H9 (cell line): ENCODE measurements around the gene PLEKHG3. TPM values are rescaled to one million over a fixed set of nuclear protein-coding genes. Genes with fewer than 3 reads are reported as not detected.

ENCODE experiments used
- DNase-seq: peaks from one replicate; pipeline ENCODE4 v3.0.0-alpha.2; 2017
- H2AFZ ChIP-seq: one replicate; pipeline ENCODE4 v1.6.1; 2013; ENCODE audit warnings: mild to moderate bottlenecking, low read length, control low read depth, moderate library complexity
- H2AK5ac ChIP-seq: 2 replicates; pipeline ENCODE4 v1.6.1; 2013; ENCODE audit warnings: low read length, control low read depth, mixed read lengths; ENCODE audit not compliant: insufficient read length
- H2BK120ac ChIP-seq: one replicate; pipeline ENCODE4 v1.6.1; 2013; ENCODE audit warnings: low read depth, mild to moderate bottlenecking, low read length, control low read depth, inconsistent platforms; ENCODE audit not compliant: poor library complexity, severe bottlenecking
- H2BK12ac ChIP-seq: 2 replicates; pipeline ENCODE4 v1.6.1; 2013; ENCODE audit warnings: low read length, control low read depth, mixed read lengths, low read depth; ENCODE audit not compliant: insufficient read length
- H2BK15ac ChIP-seq: 2 replicates; pipeline ENCODE4 v1.6.1; 2013; ENCODE audit warnings: low read depth, low read length, control low read depth
- H2BK20ac ChIP-seq: one replicate; pipeline ENCODE4 v1.6.1; 2013; ENCODE audit warnings: low read depth, mild to moderate bottlenecking, low read length, control low read depth, inconsistent platforms; ENCODE audit not compliant: poor library complexity, severe bottlenecking
- H2BK5ac ChIP-seq: 2 replicates; pipeline ENCODE4 v1.6.1; 2013; ENCODE audit warnings: low read length, control low read depth, mixed read lengths; ENCODE audit not compliant: insufficient read length
- H3K14ac ChIP-seq: 2 replicates; pipeline ENCODE4 v1.6.1; 2013; ENCODE audit warnings: low read length, control low read depth; ENCODE audit not compliant: insufficient read depth
- H3K18ac ChIP-seq: 2 replicates; pipeline ENCODE4 v1.6.1; 2013; ENCODE audit warnings: low read depth, mild to moderate bottlenecking, mixed read lengths, low read length, control low read depth; ENCODE audit not compliant: insufficient read length
- H3K23ac ChIP-seq: 2 replicates; pipeline ENCODE4 v1.6.1; 2013; ENCODE audit warnings: low read length, control low read depth, mixed read lengths, low read depth; ENCODE audit not compliant: insufficient read length
- H3K23me2 ChIP-seq: 2 replicates; pipeline ENCODE4 v1.6.1; 2013; ENCODE audit warnings: low read depth, mild to moderate bottlenecking, mixed read lengths, low read length, control low read depth; ENCODE audit not compliant: insufficient read length, poor library complexity, severe bottlenecking
- H3K27ac ChIP-seq: 2 replicates; pipeline ENCODE4 v1.5.1; 2013; ENCODE audit warnings: low read length, control low read depth, mixed read lengths, low read depth; ENCODE audit not compliant: insufficient read length
- H3K27me3 ChIP-seq: 2 replicates; pipeline ENCODE4 v1.6.1; 2013; ENCODE audit warnings: low read length, control low read depth, inconsistent platforms; ENCODE audit not compliant: insufficient read depth
- H3K4ac ChIP-seq: 2 replicates; pipeline ENCODE4 v1.6.1; 2013; ENCODE audit warnings: low read depth, mild to moderate bottlenecking, control low read depth, inconsistent platforms, low read length, moderate library complexity
- H3K4me1 ChIP-seq: 2 replicates; pipeline ENCODE4 v1.6.1; 2013; ENCODE audit warnings: low read length, control low read depth, inconsistent platforms; ENCODE audit not compliant: insufficient read depth
- H3K4me2 ChIP-seq: 2 replicates; pipeline ENCODE4 v1.6.1; 2013; ENCODE audit warnings: low read length, control low read depth, mixed read lengths; ENCODE audit not compliant: insufficient read length, insufficient read depth
- H3K56ac ChIP-seq: 2 replicates; pipeline ENCODE4 v1.6.1; 2013; ENCODE audit warnings: low read depth, mild to moderate bottlenecking, mixed read lengths, low read length, control low read depth; ENCODE audit not compliant: insufficient read length
- H3K79me1 ChIP-seq: 2 replicates; pipeline ENCODE4 v1.6.1; 2013; ENCODE audit warnings: low read depth, mild to moderate bottlenecking, moderate library complexity, low read length, control low read depth, inconsistent platforms; ENCODE audit not compliant: insufficient read depth, poor library complexity, severe bottlenecking
- H3K79me2 ChIP-seq: 2 replicates; pipeline ENCODE4 v1.6.1; 2013; ENCODE audit warnings: low read length, control low read depth, inconsistent platforms; ENCODE audit not compliant: insufficient read depth
- H3K9ac ChIP-seq: 2 replicates; pipeline ENCODE4 v1.6.1; 2013; ENCODE audit warnings: low read length, control low read depth, mixed read lengths; ENCODE audit not compliant: insufficient read length; ENCODE audit errors: extremely low read depth
- H3K9me3 ChIP-seq: one replicate; pipeline ENCODE4 v1.6.1; 2013; ENCODE audit warnings: low read depth, low read length, inconsistent platforms; ENCODE audit not compliant: control insufficient read depth
- H3T11ph ChIP-seq: one replicate; pipeline ENCODE4 v1.6.1; 2013; ENCODE audit warnings: mild to moderate bottlenecking, low read length, control low read depth, inconsistent platforms
- H4K20me1 ChIP-seq: one replicate; pipeline ENCODE4 v1.6.1; 2013; ENCODE audit not compliant: control insufficient read depth, insufficient read length, insufficient read depth
- H4K5ac ChIP-seq: 2 replicates; pipeline ENCODE4 v1.6.1; 2013; ENCODE audit warnings: low read depth, mild to moderate bottlenecking, mixed read lengths, low read length, control low read depth; ENCODE audit not compliant: insufficient read length
- H4K8ac ChIP-seq: replicated peaks from 2 replicates; pipeline ENCODE4 v1.6.1; 2013; ENCODE audit warnings: low read length, control low read depth, mixed read lengths, low read depth; ENCODE audit not compliant: insufficient read length
- H4K91ac ChIP-seq: 2 replicates; pipeline ENCODE4 v1.6.1; 2013; ENCODE audit warnings: low read depth, mild to moderate bottlenecking, moderate library complexity, mixed read lengths, low read length, control low read depth; ENCODE audit not compliant: insufficient read length
- H3K27ac Mint-ChIP-seq, 3 experiments: 2 replicates in 2 of 3; 3 replicates in 1 of 3; pipeline ENCODE4 v1.8.0; 2020 to 2021; ENCODE audit warnings: mixed read lengths in 3 of 3, mild to moderate bottlenecking in 1 of 3, moderate library complexity in 1 of 3
- H3K27me3 Mint-ChIP-seq: 2 replicates; pipeline ENCODE4 v1.8.0; 2021; ENCODE audit warnings: low read depth, mild to moderate bottlenecking, moderate library complexity, mixed read lengths
- H3K36me3 Mint-ChIP-seq, 3 experiments: 2 replicates in 2 of 3; 3 replicates in 1 of 3; pipeline ENCODE4 v1.8.0; 2020 to 2021; ENCODE audit warnings: low read depth in 3 of 3, mixed read lengths in 3 of 3; ENCODE audit not compliant: insufficient read depth in 1 of 3
- H3K4me1 Mint-ChIP-seq, 2 experiments: 2 replicates each; pipeline ENCODE4 v1.8.0; 2020; ENCODE audit warnings: mixed read lengths in 2 of 2
- H3K4me3 Mint-ChIP-seq, 2 experiments: 2 replicates in 1 of 2; 3 replicates in 1 of 2; pipeline ENCODE4 v1.8.0; 2020 to 2021; ENCODE audit warnings: mild to moderate bottlenecking in 2 of 2, mixed read lengths in 2 of 2, moderate library complexity in 1 of 2
- H3K9me3 Mint-ChIP-seq, 2 experiments: 2 replicates in 1 of 2; 3 replicates in 1 of 2; pipeline ENCODE4 v1.8.0; 2020; ENCODE audit warnings: mild to moderate bottlenecking in 2 of 2, mixed read lengths in 2 of 2, moderate library complexity in 1 of 2
- CTCF ChIP-seq: fragments of 200-600 bp; sonication (generic); conservative IDR thresholded peaks from 3 replicates; pipeline ENCODE4 v1.8.0; 2021; ENCODE audit warnings: antibody characterized with exemption, mild to moderate bottlenecking
- WGBS: extraction: QIAGEN DNeasy Blood & Tissue Kit; methylation state at CpG from one replicate; pipeline ENCODE4 v1.1.7; 2013; ENCODE audit warnings: missing lambda C conversion rate, low lambda C conversion rate, mixed read lengths; ENCODE audit not compliant: insufficient read length; ENCODE audit errors: extremely low coverage; 5-methylcytosine and 5-hydroxymethylcytosine counted together
- total RNA-seq: library from RNA; stranded (reverse); gene quantifications from 2 replicates; pipeline ENCODE4 v1.2.1, GENCODE V29; 2021

PLEKHG3 gene
- total RNA-seq, 1 experiment from 2014 or later, result 48.5 TPM

GRCh38 chr14:64683264-64683663 lies 21.0 kb upstream of the PLEKHG3 start:
- Histone ChIP-seq H3K79me1 (no peaks in the 10 kb centered on the region), H4K20me1 (no peaks in the 10 kb centered on the region)
- H3K36me3 Mint-ChIP-seq, result no peaks in the 10 kb centered on the region

More at GRCh38 chr14:64683264-64683663, 21.0 kb upstream of the PLEKHG3 start:
- no peak overlapping the region for H3K56ac ChIP-seq
- H2BK20ac ChIP-seq, result no peak overlapping the region
- no peak overlapping the region for H3K23ac ChIP-seq
- H2AFZ ChIP-seq, result no peak overlapping the region
- no peak overlapping the region for H3K18ac ChIP-seq
- H2AK5ac ChIP-seq, result no peak overlapping the region
- H4K91ac ChIP-seq, result no peak overlapping the region
- H3K4me2 ChIP-seq, result no peak overlapping the region
- H3K27me3 Mint-ChIP-seq, result peaks cover 21% of the 10 kb centered on the region
- no peak overlapping the region for H3K27ac ChIP-seq
- TF ChIP-seq CTCF, result no peak
- H2BK15ac ChIP-seq, result no peak overlapping the region
- H3T11ph ChIP-seq, result no peak overlapping the region
- peaks cover 24 to 39% of the 10 kb centered on the region in 2 experiments for H3K4me1 Mint-ChIP-seq
- H2BK5ac ChIP-seq, result no peak overlapping the region
- H3K79me2 ChIP-seq, result no peaks in the 10 kb centered on the region
- no peak overlapping the region for H3K4me3 Mint-ChIP-seq
- no peak overlapping the region for H3K14ac ChIP-seq
- H4K5ac ChIP-seq, result no peak overlapping the region
- H3K9me3 Mint-ChIP-seq, result no peaks in the 10 kb centered on the region; a peak in 1 of 5 replicates
- no peaks in the 10 kb centered on the region for H3K23me2 ChIP-seq
- DNase-seq, result no peak
- H3K9ac ChIP-seq, result no peak overlapping the region
- no peak overlapping the region for H2BK12ac ChIP-seq
- no peaks in the 10 kb centered on the region for H3K9me3 ChIP-seq
- H3K27me3 ChIP-seq, result peaks cover 2% of the 10 kb centered on the region; the same call in 1 of the 2 replicates
- H3K4me1 ChIP-seq, result no peaks in the 10 kb centered on the region
- no peak overlapping the region for H2BK120ac ChIP-seq
- no CpG with 5 or more reads among the region's 15 CpGs for WGBS
- H4K8ac ChIP-seq, result no peak overlapping the region
- H3K4ac ChIP-seq, result no peak overlapping the region
- no peak overlapping the region for H3K27ac Mint-ChIP-seq
